ENCODE data around the gene CCDC142.
A peak's percentile ranks its signal among the peaks of the same experiment; 100 is the strongest.
"Not testable (repeated sequence)": the region's sequence is repeated elsewhere in the genome, so short reads cannot be mapped to it uniquely, and the experiment has no call there.

The CCDC142 gene

DNA sequence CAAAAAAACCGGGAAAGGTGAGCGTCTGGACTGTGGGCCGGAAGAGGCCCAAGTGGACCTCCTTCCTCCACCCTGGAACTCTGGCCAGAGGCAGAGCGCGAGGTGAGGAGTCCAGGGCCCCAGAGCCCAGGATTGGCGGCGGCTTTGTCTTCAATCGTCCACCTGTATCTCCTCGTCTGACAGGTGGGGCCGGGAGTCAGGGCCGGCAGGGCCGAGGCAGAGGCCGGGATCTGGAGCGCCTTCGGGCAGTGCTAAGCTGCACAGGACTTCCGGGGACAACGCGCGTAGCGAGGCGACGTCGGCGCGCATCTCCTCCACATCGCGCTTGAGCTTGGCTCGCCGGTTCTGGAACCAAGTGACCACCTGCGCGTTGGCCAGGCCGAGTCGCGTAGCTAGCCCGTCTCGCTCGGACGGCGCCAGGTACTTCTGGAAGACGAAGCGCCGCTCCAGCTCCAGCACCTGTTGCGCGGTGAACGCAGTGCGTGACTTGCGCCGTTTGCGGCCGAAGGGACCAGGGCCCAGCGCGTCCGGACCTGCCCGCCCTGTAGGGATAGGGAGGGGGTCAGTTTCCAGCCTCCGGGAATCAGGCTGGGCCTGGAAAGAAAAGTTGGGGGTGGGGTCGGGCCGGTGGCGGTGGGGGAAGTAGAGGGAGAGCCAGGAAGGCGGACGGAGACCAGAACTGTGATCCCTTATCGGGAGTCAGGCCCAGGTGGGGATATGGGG, 15.1 kb upstream of the CCDC142 start:
- peak in 2 of 3 experiments; percentile 79 to 81 for DNase-seq

DNA sequence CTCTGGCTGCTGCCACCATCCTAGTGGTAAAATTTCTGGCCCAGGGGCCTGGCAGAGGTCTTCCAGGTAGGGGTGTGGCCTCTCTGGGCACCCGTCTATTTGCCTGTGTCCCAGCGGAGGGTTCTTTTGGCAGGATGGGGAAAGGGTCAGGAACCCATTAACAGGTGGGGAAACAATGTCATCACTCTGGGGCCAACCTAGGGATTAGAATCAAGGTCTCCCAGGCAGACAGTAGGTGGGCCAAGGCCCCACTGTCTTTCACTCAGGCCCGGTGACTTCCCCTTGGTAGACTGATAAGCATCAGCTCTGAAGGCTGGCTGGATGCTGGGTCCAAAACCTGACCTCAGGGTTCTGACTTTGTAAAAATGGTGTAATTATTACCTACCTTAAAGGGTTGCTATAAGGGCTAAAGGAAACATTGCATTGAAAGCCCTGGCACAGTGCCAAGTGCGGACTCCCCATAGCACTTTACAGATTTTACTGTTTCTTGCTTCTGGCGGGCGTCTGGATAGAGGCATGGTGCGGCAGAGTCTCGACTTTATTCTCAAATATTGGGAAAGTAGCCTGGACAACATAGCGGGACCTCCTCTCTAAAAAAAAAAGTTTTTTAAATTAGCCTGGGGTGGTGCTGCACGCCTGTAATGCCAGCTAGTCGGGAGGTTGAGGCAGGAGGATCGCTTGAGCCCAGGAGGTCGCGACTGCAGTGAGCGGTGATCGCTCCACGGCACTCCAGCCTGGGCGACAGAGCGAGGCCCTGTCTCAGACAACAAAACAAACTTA, 14.4 kb upstream of the CCDC142 start:
- peak in 2 of 3 experiments; percentile 50 to 56 for DNase-seq

DNA sequence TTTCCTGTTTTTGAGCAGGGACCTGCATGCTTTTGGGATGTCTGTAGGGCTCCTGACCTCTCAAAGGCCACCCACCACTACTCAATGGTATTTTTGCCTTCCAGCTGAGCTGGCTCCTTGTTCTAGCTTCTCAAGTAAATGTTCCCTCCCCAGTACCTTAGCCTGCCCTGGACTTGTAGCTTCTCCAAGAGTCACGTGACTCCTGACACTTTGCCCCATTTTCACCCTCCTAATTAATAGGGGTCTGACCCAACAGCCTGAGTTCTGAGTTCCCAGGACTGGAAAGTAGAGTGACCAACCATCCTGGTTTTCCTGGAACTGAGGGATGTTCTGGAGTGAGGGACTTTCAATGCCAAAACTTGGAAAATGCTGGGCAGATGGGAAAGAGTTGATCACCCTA, 12.6 kb upstream of the CCDC142 start:
- DNase-seq: no peak

DNA sequence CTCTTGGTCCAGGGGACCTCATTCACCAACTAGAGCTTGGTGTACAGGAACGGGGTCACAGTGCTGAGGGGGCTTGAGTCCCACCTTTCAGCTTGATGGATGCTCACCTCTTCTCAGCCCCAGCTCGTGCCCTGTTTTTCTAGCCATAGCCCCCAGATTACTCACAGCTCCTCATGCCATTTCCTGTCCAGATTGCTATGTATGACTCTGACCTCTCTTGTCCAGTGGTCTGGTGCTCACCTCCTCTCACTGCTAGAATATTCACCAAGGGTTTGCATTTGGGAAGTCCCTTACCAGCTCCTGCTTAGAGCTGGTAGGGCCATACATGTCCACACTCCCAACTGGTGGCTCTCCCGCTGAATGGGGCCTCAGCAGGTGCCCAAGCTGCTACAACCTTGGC, 10.7 kb upstream of the CCDC142 start:
- no peak for DNase-seq

DNA sequence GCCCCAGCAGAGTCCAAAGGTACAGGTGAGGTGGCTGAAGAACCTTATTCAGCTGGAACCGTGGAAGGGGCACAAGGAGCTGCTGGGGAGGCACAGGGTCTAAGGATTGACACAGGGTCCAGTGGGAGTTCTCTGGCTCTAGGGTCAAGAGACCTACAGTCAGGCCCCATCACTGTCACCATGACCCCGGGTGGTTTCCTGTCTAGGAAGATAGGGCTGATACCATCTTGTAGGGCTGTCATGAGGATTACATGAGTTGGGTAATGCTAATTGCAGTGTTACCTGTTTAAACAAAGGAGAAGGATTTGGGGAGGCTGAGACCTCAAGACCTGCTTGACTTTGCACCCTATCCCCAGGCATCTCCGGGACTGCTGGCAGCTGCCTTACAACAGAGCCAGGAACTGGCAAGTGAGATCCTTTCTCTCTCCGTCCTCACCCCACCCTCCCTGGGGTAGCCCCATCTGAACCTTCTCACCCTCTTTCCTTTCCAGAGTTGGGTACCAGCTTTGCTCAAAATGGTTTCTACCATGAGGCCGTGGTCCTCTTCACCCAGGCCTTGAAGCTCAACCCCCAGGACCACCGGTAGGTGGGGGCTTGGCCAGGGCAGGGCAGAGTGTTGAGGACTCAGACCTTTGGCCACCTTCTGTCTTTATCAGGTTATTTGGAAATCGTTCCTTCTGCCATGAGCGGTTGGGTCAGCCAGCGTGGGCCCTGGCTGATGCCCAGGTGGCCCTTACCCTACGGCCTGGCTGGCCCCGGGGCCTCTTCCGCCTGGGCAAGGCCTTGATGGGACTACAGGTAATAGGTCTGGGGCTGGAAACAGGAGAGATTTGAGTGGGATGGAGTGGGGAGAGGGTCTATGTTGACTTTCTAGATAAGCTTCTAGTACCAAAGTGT, 9.1 kb upstream of the CCDC142 start:
- DNase-seq: no peak

DNA sequence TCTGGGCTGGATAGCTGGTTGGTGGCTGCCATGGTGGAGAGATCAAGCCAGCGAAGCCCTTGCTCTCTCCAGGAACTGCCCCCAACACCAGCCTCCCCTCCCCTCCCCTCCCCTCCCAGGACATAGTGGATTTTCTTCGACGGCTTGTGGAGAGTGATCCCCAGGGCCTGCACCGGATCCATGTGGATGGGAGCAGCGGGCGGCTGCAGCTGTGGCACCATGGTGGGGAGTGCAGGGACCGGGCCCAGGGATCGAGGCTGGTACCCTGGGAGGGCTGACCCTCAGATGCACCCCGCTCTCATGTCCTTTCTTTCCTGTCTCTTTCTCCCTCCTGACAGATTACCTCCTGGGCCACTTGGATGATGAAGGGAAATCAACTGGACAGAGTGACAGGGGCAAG, 7.1 kb upstream of the CCDC142 start:
- no peak for DNase-seq

DNA sequence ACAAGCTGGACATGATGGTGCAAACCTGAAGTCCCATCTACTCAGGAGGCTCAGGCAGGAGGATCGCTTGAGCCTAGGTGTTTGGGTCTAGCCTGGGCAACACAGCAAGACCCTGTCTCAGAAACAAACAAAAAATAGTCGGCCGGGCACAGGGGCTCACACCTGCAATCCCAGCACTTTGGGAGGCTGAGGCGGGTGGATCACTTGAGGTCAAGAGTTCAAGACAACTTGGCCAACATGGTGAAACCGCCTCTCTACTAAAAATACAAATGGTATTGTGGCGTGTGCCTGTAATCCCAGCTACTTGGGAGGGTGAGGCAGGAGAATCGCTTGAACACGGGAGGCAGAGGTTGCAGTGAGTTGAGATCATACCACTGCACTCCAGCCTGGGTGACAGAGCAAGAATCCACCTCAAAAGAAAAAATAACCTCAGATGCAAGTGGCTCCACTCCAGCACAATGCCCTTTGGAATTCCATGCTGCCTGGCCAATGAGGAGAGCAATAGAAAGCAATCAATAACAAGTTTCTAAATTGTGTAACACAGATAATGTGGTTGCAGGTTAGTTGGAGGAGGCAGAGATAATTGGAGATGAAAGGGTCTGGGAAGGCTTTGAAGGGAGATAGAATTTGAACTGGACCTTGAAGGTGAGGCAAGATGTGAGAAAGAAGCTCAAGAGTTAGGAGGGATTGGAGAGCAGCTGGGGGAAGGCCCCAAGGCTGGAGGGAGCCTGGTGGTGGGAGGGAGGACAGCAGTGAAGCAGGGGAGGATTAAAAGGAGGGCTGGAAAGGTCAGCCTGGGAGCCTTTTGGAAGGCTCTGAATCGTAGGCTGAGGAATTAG, 6.1 kb upstream of the CCDC142 start:
- no peak for DNase-seq

DNA sequence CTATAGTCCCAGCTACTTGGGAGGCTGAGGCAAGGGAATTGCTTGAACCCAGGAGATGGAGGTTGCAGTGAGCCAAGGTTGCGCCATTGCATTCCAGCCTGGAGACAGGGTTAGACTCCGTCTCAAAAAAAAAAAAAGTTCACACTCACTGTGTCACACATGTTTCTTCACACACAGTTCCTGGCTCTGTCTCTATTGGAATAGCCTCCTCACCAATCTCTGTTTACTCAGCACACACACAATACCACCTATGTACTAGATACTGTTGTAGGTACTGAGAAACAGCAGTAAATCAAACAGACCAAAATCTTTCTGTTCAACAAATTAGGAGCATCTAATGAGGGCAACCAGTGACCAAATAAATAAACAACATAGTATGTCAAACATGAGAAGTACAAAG, 3.3 kb upstream of the CCDC142 start:
- DNase-seq: no peak

DNA sequence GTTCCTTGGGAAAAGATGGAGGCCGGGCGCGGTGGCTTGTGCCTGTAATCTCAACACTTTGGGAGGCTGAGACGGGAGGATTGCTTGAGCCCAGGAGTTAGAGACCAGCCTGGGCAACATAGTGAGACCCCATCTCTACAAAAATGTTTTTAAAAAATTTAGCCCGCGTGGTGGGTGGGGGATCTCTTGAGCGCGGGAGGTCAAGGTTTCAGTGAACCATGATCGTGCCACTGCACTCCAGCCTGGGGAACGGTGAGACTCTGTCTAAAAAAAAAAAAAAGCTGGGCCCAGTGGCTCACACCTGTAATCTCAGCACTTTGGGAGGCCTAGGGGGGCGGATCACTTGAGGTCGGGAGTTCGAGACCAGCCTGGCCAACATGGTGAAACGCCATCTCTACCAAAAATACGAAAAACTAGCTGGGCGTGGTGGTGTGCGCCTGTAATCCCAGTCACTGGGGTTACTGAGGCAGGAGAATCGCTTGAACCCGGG, 922 bp upstream of the CCDC142 start:
- DNase-seq: not testable (repeated sequence)

DNA sequence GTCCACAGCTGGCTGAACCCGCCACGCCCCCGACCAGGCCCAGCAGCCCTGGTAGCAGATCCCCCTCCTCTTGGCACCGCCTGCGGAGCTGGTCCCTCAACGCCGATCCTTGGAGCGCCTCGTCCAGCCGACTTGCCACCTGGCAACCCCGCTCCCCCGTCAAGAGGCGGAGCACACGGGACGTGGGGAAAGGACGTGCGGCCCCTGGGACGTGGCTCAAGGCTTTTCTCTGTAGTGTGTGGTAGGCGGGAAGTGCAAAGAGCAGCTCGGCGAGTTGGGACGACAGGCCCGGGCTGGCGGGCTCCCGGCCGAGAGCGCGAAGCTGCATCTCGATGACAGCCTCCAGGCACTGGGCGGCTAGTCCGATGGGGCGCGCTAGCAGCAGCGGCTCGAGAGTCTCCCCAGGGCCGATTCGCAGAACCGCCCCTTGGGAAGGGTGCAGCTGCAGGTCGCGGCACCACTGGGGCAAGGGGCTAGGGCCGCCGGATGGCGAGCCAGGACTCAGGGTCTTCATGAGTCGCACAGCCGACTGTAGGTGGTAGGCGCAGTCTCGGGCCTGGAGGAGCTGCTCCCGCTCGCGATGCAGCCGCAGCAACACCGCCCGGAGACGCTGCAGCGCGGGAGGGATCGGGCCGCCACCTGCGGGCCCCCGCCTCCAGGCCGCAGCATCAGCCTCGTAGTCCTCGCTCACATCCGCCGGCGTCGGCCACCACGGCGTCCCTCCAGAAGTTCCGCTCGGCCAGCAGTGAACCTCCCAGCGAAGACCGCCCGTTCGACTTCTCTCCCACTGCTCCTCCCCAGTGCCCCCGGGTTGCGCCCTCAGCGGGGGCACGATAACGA, 617 bp downstream of the CCDC142 start:
- DNase-seq: peak in 2 of 3 experiments; percentile 70 to 95

DNA sequence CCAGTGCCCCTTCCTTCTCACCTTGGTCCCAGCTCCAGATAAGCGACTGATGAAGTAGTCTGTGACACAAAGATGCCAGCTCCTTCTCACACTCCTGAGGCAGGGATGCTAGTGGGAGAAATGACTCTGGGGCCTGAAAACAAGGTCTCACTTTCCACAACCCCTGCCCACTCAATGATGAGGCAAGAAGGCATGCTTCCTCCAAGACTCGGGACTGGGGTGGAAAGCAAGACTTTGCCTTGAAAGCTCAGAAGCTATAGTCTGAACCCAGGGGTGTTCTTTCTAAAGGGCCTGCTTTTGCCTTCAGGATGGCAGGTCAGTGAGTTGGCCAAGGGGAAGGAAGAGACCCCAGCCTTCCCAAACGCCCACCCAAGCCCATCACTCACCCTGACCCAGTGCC, 1.4 kb downstream of the CCDC142 start:
- DNase-seq: no peak

DNA sequence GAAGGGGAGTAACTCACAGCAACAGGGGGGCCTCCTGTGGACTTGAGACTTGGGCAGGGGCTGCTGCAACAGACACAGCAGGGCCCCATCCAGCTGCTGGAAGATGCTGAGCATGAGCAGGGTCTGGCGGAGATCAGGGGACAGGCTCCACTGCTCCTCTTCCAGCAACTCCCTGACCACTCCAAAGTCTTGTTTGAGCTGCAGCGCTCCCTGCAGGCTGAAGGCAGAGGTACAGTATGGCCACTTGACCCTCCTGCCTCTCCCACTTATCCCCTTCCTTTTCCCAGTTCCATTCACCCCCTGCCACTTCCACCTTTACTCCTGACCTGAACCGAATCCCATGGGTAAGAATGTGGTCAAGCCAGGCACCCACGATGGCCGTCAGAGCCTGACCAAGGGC, 7.9 kb downstream of the CCDC142 start:
- DNase-seq: no peak

DNA sequence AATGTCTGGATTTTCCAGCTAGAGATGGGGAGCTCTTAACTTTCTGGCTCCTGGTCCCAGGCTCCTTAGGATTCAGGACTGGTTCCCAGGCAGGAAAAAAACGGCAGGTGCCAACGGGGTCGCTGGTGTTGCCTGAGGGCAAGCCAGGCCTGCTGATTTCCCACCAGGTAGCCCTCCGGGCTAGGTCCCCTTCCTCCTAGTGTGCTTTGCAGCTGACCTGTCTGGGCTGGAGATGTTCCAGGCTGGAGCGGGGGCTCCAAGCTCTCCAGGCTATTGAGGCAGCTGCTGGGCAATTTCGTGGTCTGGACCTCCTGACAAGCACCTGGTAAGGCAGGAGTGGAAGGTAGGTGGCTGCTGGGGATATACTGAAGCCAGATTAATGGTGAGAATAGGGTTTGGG, 8.3 kb downstream of the CCDC142 start:
- DNase-seq: no peak

DNA sequence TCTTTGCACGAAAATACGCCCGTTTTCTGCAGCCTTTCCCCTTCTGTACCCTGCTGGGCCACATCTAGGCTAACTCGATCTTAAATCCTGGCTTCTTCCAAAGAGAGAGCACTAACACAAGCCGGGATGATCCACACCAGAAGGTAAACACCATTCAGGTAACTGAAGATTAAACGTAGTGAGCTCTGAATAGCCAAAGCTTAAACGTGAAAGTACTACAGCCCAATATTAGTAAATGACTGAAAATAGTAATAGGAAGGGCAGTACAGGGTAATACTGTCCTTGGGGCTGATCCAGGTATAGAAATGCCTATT, 9.9 kb downstream of the CCDC142 start:
- no peak for DNase-seq

DNA sequence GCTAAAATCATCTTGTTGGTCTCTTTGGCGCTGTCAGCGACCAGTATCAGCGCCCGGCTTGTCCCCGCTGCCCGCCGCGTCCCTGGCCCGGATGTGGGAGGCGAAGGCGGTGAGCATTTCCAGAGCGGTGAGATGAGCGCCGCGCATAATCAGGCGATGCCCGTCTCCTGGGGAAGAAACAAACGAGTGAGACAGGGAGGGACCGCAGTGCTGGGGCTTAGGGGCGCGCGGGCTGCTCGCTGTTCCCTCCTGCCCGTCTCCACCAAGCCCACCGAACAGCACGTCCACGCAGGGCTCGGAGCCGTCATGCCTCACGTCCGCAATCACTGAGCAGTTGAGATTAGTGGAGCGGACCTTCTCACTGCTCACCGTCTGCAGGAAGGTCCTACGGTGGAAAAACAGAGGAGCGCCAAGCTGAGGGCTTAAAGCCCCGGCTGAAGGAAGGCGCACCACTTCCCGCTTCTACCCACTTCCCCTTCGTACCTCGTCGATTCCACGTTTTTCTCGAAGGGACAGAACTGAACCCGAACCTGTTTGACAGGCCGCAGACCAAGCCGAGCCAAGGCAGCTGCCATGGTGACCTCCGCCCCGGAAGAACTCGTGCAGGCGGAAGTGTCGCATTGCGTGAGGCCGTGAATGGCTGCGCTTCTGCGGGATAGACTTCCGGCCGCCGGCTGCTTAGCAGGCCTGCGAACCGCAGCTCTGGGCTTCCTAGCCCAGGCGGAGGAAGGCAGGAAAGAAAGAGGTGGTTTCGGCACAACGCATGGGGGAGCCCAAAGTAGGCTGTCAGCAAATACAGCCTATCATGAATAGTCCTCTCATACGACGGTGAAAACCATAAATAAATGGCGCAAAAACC, 10.5 kb downstream of the CCDC142 start, which contains the start of gene MRPL53:
MRPL53 (minus strand) TSS at position 595 of the 859 bp plus-strand sequence; CDS start at position 575, 20 bp downstream.
- DNase-seq: peak; percentile 86 to 98 (median 97)

DNA sequence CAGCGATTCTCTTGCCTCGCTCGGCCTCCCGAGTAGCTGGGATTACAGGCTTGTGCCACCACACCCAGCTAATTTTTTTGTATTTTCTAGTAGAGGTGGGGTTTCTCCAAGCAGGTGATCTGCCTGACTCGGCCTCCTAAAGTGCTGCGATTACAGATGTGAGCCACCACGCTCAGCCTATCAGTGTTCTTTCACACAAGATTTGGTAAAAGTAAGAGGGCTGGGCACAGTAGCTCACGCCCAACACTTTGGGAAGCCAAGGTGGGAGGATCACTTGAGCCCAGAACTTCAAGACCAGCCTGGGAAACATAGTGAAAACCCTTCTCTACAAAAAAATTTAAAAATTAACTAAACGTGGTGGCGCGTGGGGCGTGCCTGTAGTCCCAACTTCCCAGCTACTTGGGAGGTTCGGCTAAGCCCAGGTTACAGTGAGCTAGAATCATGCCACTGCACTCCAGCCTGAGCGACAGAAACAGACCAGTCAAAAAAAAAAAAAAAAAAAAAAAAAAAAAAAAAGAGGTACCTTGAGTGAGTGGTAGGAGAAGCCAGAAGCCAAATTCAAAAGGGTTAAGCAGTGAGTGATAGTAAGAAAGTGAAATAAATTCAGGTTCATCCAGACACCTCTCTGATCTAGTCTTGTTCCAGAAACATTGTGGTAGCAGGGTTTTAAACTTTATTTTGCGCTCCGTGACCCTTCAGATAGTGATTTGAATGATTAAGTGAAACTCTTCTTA, 11.3 kb downstream of the CCDC142 start:
- peak in 1 of 3 experiments; percentile 47 for DNase-seq

DNA sequence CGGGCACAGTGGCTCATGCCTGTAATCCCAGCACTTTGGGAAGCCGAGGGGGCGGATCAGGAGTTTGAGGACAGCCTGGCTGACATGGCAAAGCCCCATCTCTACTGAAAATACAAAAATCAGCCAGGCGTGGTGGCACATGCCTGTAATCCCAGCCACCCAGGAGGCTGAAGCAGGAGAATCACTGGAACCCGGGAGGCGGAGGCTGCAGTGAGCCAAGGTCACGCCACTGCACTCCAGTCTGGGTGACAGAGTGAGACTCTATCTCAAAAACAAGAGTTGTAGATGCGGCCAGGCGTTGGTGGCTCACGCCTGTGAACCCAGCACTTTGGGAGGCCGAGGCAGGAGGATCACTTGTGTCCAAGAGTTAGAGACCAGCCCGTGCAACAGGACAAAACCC, 12.1 kb downstream of the CCDC142 start:
- DNase-seq: not testable (repeated sequence)

DNA sequence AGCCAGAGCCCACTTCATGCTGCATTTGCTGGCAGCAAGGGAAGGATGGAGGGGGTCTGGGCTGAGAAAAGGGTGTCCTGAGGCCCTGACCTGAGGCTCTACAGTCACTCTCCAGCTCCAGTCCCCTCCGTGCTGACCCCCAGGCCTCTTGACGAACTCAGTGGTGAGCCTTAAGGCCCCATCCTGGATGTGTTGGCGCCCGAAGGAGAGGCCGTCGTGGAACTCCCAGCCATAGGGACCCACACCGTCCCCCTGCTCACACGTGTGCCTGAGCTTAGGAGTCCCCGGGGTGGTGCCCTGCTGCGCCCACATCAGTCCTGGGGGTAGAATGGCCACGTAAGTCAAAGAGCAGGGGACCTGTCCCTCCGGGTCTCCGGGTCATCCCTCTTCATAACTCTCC, 18.4 kb downstream of the CCDC142 start:
- DNase-seq: peak in 1 of 3 experiments; percentile 54

DNA sequence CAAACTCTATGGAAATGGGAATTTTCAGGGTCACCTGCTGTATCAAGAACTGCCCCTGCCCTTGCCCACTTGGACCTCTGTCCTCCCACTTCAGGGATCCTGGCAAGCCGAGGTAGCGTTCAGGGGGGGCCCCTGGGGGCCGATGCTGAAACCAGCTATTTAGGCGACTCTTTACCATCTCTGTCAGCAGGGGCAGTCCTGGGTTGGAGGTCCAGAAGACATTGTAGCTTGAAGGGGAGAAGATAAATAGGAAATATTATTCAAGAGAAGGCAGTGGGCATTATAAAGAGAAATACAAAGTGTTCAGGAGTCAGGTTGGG, 20.1 kb downstream of the CCDC142 start:
- no peak for DNase-seq
